ENCODE data around the gene VPS26C.
A peak's percentile ranks its signal among the peaks of the same experiment; 100 is the strongest.

GRCh38 chr21:37249112-37249904, 17.8 kb downstream of the VPS26C start:
- TF ChIP-seq, protein P1, sequence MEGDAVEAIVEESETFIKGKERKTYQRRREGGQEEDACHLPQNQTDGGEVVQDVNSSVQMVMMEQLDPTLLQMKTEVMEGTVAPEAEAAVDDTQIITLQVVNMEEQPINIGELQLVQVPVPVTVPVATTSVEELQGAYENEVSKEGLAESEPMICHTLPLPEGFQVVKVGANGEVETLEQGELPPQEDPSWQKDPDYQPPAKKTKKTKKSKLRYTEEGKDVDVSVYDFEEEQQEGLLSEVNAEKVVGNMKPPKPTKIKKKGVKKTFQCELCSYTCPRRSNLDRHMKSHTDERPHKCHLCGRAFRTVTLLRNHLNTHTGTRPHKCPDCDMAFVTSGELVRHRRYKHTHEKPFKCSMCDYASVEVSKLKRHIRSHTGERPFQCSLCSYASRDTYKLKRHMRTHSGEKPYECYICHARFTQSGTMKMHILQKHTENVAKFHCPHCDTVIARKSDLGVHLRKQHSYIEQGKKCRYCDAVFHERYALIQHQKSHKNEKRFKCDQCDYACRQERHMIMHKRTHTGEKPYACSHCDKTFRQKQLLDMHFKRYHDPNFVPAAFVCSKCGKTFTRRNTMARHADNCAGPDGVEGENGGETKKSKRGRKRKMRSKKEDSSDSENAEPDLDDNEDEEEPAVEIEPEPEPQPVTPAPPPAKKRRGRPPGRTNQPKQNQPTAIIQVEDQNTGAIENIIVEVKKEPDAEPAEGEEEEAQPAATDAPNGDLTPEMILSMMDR (IDR thresholded peaks at IDR 0.05 in 2 of 3, conservative IDR thresholded peaks at IDR 0.05 in 1 of 3; ENCODE audit: control insufficient read depth in 2 of 3, extremely low read depth in 1 of 3, insufficient read depth in 1 of 3, low read depth in 3 of 3, low read length in 3 of 3): no peak
- TF ChIP-seq POLR2A (IDR thresholded peaks at IDR 0.05; ENCODE audit: low read depth, low read length): no peak
- no peak for TF ChIP-seq YY1 (IDR thresholded peaks at IDR 0.05; ENCODE audit: low read depth, low read length)
- TF ChIP-seq HDAC6 (IDR thresholded peaks at IDR 0.05; ENCODE audit: unreplicated experiment): no peak
- TF ChIP-seq SRF (IDR thresholded peaks at IDR 0.05; ENCODE audit: low read depth in 2 of 2, low read length in 2 of 2): no peak
- TF ChIP-seq ATF2 (IDR thresholded peaks at IDR 0.05; ENCODE audit: low read length): 0 out of 2 replicates have a peak, but pooled peaks have one; percentile 10
- no peak for TF ChIP-seq NR2C2 (IDR thresholded peaks at IDR 0.05; ENCODE audit: borderline replicate concordance, control insufficient read depth, insufficient read length, low read depth)
- no peak for TF ChIP-seq CHD2 (IDR thresholded peaks at IDR 0.05; ENCODE audit: borderline replicate concordance, low read depth, low read length)
- no peak for TF ChIP-seq LARP7 (IDR thresholded peaks at IDR 0.05)
- no peak for TF ChIP-seq TAF1 (IDR thresholded peaks at IDR 0.05; ENCODE audit: borderline replicate concordance, low read depth, low read length)
